Activated CD4-positive, alpha-beta T cell treated with anti-CD3 and anti-CD28 coated beads, Interleukin-2, Interleukin-6, amounts not matched to agents 100 ng/mL and 50 ng/mL, durations not matched to agents 16 hours and 8 hours (primary cell): Measurements from ENCODE around the gene RAP1A.
"Not testable (repeated sequence)": the region's sequence is repeated elsewhere in the genome, so short reads cannot be mapped to it uniquely, and the experiment has no call there.

Experiments
- DNase-seq: peaks from one replicate; pipeline ENCODE4 v3.0.0-alpha.2; 2020

Gene RAP1A

GRCh38 chr1:111738436-111739193, 119.0 kb downstream of the RAP1A start:
- peak; percentile 33 for DNase-seq

DNA sequence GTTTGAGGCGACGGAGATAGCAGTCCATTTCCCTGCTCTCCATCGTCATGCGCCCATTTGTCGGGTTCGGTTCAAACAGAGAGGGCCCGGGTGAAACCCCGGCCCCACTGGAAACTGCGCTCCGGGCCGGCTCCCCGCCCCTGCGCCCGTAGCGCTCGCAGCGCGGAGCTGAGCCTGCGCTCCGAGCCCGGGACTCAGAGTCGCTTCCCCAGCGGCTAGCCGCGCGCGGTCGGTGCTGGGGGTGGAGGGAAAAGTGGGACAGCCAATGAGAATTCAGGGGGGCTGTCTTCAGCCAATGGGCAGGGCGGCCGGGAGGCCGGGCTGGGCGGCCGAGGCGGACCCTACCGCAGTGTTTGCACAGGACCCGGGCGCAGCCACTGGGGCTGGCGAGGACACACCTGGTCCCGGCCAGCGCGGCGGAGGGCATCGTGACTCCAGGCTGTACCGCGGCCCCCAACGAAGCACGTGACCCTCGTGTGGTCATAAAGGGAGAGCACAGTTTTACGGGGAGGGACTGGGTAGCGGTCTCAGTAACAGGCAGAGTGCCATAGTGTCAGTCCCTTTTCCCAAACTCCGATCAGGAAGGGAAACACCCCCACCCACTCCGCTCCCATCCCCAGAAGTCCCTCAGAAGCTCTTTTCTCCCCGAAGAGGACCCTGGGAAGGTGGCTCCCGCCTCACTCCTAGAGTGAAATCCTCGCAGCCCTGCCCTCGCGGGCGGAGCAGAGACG, 119.8 kb downstream of the RAP1A start, which contains the start of gene INKA2:
INKA2 (minus strand) TSS at position 202 of the 731 bp plus-strand sequence; CDS start at position 49, 153 bp downstream.
- DNase-seq: peak; percentile 92

GRCh38 chr1:111739925-111740765, 120.6 kb downstream of the RAP1A start:
- DNase-seq: no peak

GRCh38 chr1:111742292-111742691, 122.7 kb downstream of the RAP1A start:
- not testable (repeated sequence) for DNase-seq

GRCh38 chr1:111742938-111743549, 123.5 kb downstream of the RAP1A start:
- DNase-seq: no peak

DNA sequence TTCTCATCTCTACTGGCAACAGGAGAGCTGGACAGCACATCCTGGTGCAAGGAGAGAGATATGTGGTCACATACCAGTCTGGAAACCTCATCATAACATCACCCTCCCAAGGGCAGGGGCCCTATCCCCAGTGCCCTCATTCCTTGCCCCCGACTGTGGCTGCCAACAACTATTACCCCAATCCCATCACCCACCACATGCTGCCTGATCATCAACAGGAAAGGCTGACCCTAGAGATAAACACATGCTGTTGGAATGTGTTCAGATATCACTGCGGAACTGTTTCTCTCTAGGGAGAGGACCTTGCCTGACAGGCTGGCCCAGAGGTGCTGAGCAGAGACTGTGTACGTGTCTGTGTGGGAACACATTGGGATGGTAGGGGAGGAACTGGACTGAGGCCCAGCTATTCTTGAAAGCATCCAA, 124.1 kb downstream of the RAP1A start:
- DNase-seq: no peak

- no peak for DNase-seq
Observed at GRCh38 chr1:111745675-111746613, 126.4 kb downstream of the RAP1A start.

DNA sequence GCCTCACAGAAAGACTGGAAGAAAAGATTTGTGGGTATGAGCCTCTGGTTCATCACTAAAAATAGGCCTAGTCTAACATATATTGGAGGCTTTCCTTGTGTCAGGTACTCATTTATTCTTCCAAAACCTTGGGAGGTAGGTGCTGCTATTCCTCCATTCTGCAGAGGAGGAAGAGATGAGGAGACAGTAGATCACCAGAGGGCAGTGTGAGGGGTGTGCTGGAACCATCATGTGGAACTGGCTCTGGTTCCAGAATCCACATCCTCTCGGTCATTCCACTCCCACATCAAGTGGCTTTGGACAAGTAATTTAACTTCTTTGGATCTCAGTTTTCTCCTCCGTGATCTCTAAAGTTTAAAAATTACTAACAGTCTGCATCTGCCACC, 127.0 kb downstream of the RAP1A start:
- no peak for DNase-seq

- peak; percentile 91 for DNase-seq
Observed at GRCh38 chr1:111747282-111747734, 127.7 kb downstream of the RAP1A start.

DNA sequence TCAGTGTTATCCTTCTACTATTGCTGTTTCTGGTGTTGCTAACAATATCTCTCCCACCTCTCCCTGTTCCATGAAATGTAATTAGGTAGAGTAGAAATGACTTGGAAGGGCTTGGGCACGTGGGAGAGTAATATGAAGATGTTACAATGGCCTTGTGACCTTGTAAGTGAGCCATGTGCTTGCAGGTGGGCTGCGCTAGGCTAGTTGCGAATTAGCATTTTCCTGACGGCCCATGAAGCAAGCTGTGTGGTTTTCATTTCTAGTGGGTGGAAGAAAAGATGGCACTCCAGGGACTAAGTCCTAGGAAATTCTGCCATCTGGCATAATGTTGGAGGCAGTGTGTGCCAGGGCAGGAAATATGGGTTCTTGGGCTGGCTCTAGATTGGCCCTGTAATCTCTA, 128.4 kb downstream of the RAP1A start:
- DNase-seq: no peak

- no peak for DNase-seq
Observed at GRCh38 chr1:111749628-111750027, 130.0 kb downstream of the RAP1A start.

DNA sequence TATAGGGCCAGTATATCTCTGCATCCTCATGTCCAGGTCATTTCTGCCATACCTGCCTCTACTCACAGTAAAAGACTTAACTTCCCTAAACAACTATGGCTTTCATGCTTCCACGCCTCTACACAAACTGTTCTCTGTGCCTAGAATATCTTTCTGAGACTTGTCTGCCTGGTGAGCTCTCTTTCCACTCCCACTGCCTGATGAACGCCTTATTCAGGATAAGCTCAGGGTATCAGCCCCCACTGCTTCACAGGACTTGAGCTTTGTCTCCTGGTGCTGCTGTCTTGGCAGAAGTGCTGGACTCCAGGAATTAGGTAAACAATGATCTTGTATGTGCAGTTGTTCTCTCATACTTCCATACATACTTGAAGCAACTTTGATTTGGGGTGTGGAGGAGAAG, 131.3 kb downstream of the RAP1A start:
- no peak for DNase-seq

GRCh38 chr1:111751906-111752575, 132.5 kb downstream of the RAP1A start:
- DNase-seq: no peak

- peak; percentile 38 for DNase-seq
Observed at GRCh38 chr1:111754984-111755330, 135.4 kb downstream of the RAP1A start.

DNA sequence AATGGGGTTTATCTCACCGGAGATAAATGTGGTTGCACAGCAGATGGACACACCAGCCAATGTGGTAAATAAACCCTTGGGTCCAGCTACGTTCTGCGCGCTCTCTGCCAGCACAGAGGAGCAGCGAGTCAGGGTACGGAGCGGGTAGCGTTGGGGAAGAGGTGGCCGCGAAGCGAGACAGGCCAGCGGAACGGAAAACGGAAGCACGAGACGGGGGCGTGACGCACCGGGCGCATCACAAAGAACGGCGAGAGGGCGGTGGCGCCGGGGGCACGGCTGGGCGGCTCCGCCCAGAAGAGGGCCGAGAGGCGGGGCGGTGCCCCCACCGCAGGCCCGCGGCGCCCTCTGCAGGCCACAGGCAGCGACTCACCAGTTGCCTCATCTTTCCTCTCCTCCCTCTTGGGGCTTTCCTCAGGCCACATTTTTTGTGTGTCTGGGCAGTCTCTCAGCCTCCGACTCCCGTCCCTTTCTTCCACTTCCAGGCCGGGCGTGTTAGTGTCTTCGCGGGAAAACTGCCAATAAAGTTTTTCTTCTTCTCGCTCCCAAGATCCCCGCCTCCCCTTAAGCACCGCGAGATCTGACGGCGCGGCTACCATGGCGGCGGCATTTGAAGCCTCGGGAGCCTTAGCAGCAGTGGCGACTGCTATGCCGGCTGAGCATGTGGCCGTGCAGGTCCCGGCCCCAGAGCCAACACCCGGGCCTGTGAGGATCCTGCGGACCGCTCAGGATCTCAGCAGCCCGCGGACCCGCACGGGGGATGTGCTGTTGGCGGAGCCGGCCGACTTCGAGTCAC, 135.9 kb downstream of the RAP1A start, which contains the start of gene DDX20:
DDX20 (plus strand) TSS at position 571 of the 793 bp plus-strand sequence; CDS start at position 595, 24 bp downstream.
- DNase-seq: peak; percentile 94

DNA sequence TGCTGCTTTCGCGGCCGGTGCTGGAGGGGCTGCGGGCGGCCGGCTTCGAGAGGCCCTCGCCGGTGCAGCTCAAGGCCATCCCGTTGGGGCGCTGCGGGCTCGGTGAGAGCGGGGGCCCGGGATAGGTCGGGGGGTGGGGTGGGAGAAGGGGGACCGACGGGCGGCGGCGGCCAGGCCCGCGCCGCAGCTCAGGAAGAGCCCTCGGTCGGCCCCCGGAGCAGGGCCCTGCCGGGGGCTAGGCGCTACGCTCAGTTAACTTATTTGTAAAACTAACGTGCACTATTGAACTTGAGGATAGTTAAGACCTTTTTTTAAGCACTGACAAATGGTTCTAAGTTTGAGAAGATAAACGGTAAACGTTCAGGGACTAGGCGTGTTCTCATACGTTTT, 136.5 kb downstream of the RAP1A start:
- no peak for DNase-seq

- DNase-seq: peak; percentile 17
Observed at GRCh38 chr1:111758373-111758772, 138.8 kb downstream of the RAP1A start.

DNA sequence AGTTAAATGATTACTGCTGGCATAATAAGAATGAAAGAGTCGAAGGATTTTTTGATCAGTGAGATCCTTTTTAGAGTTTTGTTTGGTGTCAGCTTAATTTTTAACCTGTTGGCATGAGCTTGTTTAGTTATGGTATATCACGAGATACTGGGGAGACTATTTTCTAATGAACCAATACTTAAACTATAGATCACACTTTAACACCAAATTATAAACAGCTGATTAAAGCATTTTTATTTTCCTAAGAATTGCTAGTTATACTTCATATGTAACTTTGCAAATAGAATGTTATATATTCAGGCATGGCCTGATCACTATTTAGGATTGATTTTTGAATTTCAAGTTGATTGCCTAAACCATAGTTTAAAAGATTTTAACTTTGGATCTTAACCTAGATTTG, 142.1 kb downstream of the RAP1A start:
- DNase-seq: no peak

GRCh38 chr1:111762332-111762731, 142.7 kb downstream of the RAP1A start:
- no peak for DNase-seq
